GM12878 (cell line): ENCODE measurements around the gene BEGAIN.

Experiments
- CTCF ChIP-seq, 3 experiments: IDR thresholded peaks in 2 of 3; conservative IDR thresholded peaks in 1 of 3; 2 replicates each; pipeline ENCODE4 v1.5.1; 2011; ENCODE audit warnings: low read depth in 3 of 3, low read length in 3 of 3, mild to moderate bottlenecking in 3 of 3, control low read depth in 2 of 3, moderate library complexity in 2 of 3, inconsistent platforms in 1 of 3, mixed read lengths in 1 of 3; ENCODE audit not compliant: control insufficient read depth in 2 of 3, insufficient read depth in 1 of 3; ENCODE audit errors: extremely low read depth in 1 of 3
- EZH2 ChIP-seq: IDR thresholded peaks from 2 replicates; pipeline ENCODE4 v1.6.1; 2012; ENCODE audit warnings: low read depth, mild to moderate bottlenecking, control low read depth, inconsistent platforms, low read length, borderline replicate concordance; ENCODE audit not compliant: control insufficient read depth
- FOS ChIP-seq: IDR thresholded peaks from 3 replicates; pipeline ENCODE4 v1.6.1; 2011; ENCODE audit warnings: borderline replicate concordance; ENCODE audit not compliant: insufficient read length; ENCODE audit errors: extremely low read depth
- GATAD2B ChIP-seq: fragments of 450-650 bp; conservative IDR thresholded peaks from 2 replicates; pipeline ENCODE4 v1.6.1; 2017; ENCODE audit warnings: low read depth, mild to moderate bottlenecking, moderate library complexity
- JUND ChIP-seq: IDR thresholded peaks from 2 replicates; pipeline ENCODE4 v1.6.1; 2012; ENCODE audit warnings: low read depth, mild to moderate bottlenecking, low read length, improper control_type of control experiment, moderate library complexity
- ZNF274 ChIP-seq: IDR thresholded peaks from one replicate; pipeline ENCODE4 v1.8.0; 2011; ENCODE audit not compliant: insufficient read length, insufficient read depth
- TF ChIP-seq, protein P1 (sequence below): IDR thresholded peaks from 2 replicates; pipeline ENCODE4 v1.6.1; 2011; ENCODE audit warnings: low read depth, mild to moderate bottlenecking, low read length, moderate library complexity, borderline replicate concordance; ENCODE audit errors: extremely low read depth

- TF ChIP-seq JUND, result no peak
- no peak for TF ChIP-seq GATAD2B
- no peak for TF ChIP-seq FOS
- no peak for TF ChIP-seq EZH2
- TF ChIP-seq, protein P1, sequence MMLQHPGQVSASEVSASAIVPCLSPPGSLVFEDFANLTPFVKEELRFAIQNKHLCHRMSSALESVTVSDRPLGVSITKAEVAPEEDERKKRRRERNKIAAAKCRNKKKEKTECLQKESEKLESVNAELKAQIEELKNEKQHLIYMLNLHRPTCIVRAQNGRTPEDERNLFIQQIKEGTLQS, result no peak
- TF ChIP-seq ZNF274, result no peak
- TF ChIP-seq CTCF (IDR thresholded peaks at IDR 0.05 in 2 of 3, conservative IDR thresholded peaks at IDR 0.05 in 1 of 3; ENCODE audit: control insufficient read depth in 2 of 3, extremely low read depth in 1 of 3, insufficient read depth in 1 of 3, low read depth in 3 of 3, low read length in 3 of 3), result no peak
Observed at GRCh38 chr14:100608064-100608463, 20.8 kb upstream of the BEGAIN start.
